Epithelial cell of proximal tubule (primary cell): ENCODE measurements around the gene RWDD3. TPM values are rescaled to one million over a fixed set of nuclear protein-coding genes. Genes with fewer than 3 reads are reported as not detected.

Experiments
- DNase-seq: peaks from one replicate; pipeline ENCODE4 v3.0.0-alpha.2; 2011; ENCODE audit warnings: low read depth
- H3K4me3 ChIP-seq: 2 replicates; pipeline ENCODE4 v1.5.1; 2011; ENCODE audit warnings: low read depth, mild to moderate bottlenecking, low read length
- CTCF ChIP-seq: conservative IDR thresholded peaks from 2 replicates; pipeline ENCODE4 v1.5.1; 2012; ENCODE audit warnings: low read depth, mild to moderate bottlenecking, low read length
- total RNA-seq: library from RNA; depleted of rRNA; stranded (reverse); fragments of >200 nt; gene quantifications from 2 replicates; pipeline ENCODE4 v1.2.3, GENCODE V29; 2015

RWDD3 gene
- total RNA-seq, 1 donor from 2014 or later: 16.7 TPM

GRCh38 chr1:95255826-95256225 lies 21.8 kb downstream of the RWDD3 start:
- no peak overlapping the region for H3K4me3 ChIP-seq
- no peak for TF ChIP-seq CTCF
- DNase-seq: no peak

GRCh38 chr1:95257758-95258157 lies 23.7 kb downstream of the RWDD3 start:
- no peak for DNase-seq
- no peak for TF ChIP-seq CTCF
- no peak overlapping the region for H3K4me3 ChIP-seq

- no peak for TF ChIP-seq CTCF
Measured at GRCh38 chr1:95259245-95259644, 25.2 kb downstream of the RWDD3 start.

GRCh38 chr1:95262913-95263312 lies 28.9 kb downstream of the RWDD3 start:
- no peak for TF ChIP-seq CTCF
- no peak for DNase-seq

More at GRCh38 chr1:95259245-95259644, 25.2 kb downstream of the RWDD3 start:
- no peak for DNase-seq
- H3K4me3 ChIP-seq: no peak overlapping the region

GRCh38 chr1:95263450-95263849 lies 29.4 kb downstream of the RWDD3 start:
- H3K4me3 ChIP-seq: no peak overlapping the region
- TF ChIP-seq CTCF: no peak

More at GRCh38 chr1:95262913-95263312, 28.9 kb downstream of the RWDD3 start:
- no peak overlapping the region for H3K4me3 ChIP-seq

GRCh38 chr1:95265106-95265505 lies 31.1 kb downstream of the RWDD3 start:
- H3K4me3 ChIP-seq: no peak overlapping the region
- TF ChIP-seq CTCF: no peak
- no peak for DNase-seq

More at GRCh38 chr1:95263450-95263849, 29.4 kb downstream of the RWDD3 start:
- DNase-seq: no peak

- H3K4me3 ChIP-seq: no peak overlapping the region
- TF ChIP-seq CTCF: no peak
Measured at GRCh38 chr1:95276429-95276828, 42.4 kb downstream of the RWDD3 start.

More at GRCh38 chr1:95276429-95276828, 42.4 kb downstream of the RWDD3 start:
- DNase-seq: no peak
